HepG2 (cell line): ENCODE measurements around the gene JPH2. TPM values are rescaled to one million over a fixed set of nuclear protein-coding genes. Genes with fewer than 3 reads are reported as not detected.

Experiments used
- E2F2 ChIP-seq: sonication (generic); formaldehyde crosslinking; IDR thresholded peaks from 2 replicates; pipeline ENCODE4 v1.4.0; 2020; ENCODE audit warnings: missing genetic modification reagents, borderline replicate concordance
- EP300 ChIP-seq, 3 experiments: sonication (generic) in 1 of 3; formaldehyde crosslinking in 1 of 3; IDR thresholded peaks; 2 replicates each; pipeline versions ENCODE4 v1.5.1 to v1.6.1; 2011 to 2020; ENCODE audit warnings: low read depth in 2 of 3, low read length in 2 of 3, borderline replicate concordance in 1 of 3, improper control_type of control experiment in 1 of 3, mild to moderate bottlenecking in 1 of 3, missing genetic modification reagents in 1 of 3, moderate library complexity in 1 of 3
- HNF1A ChIP-seq, 2 experiments: sonication (generic) in 1 of 2; formaldehyde crosslinking in 1 of 2; IDR thresholded peaks; 2 replicates each; pipeline versions ENCODE4 v1.4.0 to v1.6.1; 2016 to 2020; ENCODE audit warnings: borderline replicate concordance in 1 of 2, low read depth in 1 of 2, mild to moderate bottlenecking in 1 of 2, missing genetic modification reagents in 1 of 2
- HOXA7 ChIP-seq: sonication (generic); formaldehyde crosslinking; IDR thresholded peaks from 2 replicates; pipeline ENCODE4 v1.8.1; 2022; ENCODE audit warnings: mild to moderate bottlenecking, missing genetic modification reagents, moderate library complexity
- MED1 ChIP-seq: sonication (generic); formaldehyde crosslinking; IDR thresholded peaks from 2 replicates; pipeline ENCODE4 v1.4.0; 2020; ENCODE audit warnings: missing genetic modification reagents
- NFYC ChIP-seq: IDR thresholded peaks from 2 replicates; pipeline ENCODE4 v1.6.1; 2016; ENCODE audit warnings: missing genetic modification reagents, missing compliant biosample characterization
- PTBP1 ChIP-seq: fragments of 200-400 bp; formaldehyde crosslinking; IDR thresholded peaks from 2 replicates; pipeline ENCODE4 v1.6.1; 2018; ENCODE audit warnings: low read length, low read depth; ENCODE audit not compliant: poor library complexity, severe bottlenecking
- SMAD1 ChIP-seq: sonication (generic); formaldehyde crosslinking; IDR thresholded peaks from 2 replicates; pipeline ENCODE4 v1.4.0; 2020; ENCODE audit warnings: missing genetic modification reagents, low read depth, mild to moderate bottlenecking, borderline replicate concordance
- SP4 ChIP-seq: sonication (generic); formaldehyde crosslinking; IDR thresholded peaks from 2 replicates; pipeline ENCODE4 v1.8.1; 2023; ENCODE audit warnings: mild to moderate bottlenecking, missing genetic modification reagents
- THAP8 ChIP-seq: sonication (generic); formaldehyde crosslinking; IDR thresholded peaks from 2 replicates; pipeline ENCODE4 v1.5.1; 2020; ENCODE audit warnings: missing genetic modification reagents, mild to moderate bottlenecking, borderline replicate concordance
- ZBTB25 ChIP-seq: IDR thresholded peaks from 2 replicates; pipeline ENCODE4 v1.6.1; 2018; ENCODE audit warnings: missing genetic modification reagents
- ZNF251 ChIP-seq: sonication (generic); formaldehyde crosslinking; IDR thresholded peaks from 2 replicates; pipeline ENCODE4 v1.9.0; 2021; ENCODE audit warnings: mild to moderate bottlenecking, missing genetic modification reagents
- ZNF335 ChIP-seq: sonication (generic); formaldehyde crosslinking; IDR thresholded peaks from 2 replicates; pipeline ENCODE4 v1.4.0; 2020; ENCODE audit warnings: missing genetic modification reagents
- ZNF574 ChIP-seq: sonication (generic); formaldehyde crosslinking; IDR thresholded peaks from 2 replicates; pipeline ENCODE4 v1.4.0; 2020; ENCODE audit warnings: missing genetic modification reagents
- ZNF652 ChIP-seq: IDR thresholded peaks from 2 replicates; pipeline ENCODE4 v1.6.1; 2016; ENCODE audit warnings: low read depth, borderline replicate concordance
- ZNF7 ChIP-seq: IDR thresholded peaks from 2 replicates; pipeline ENCODE4 v1.6.1; 2016; ENCODE audit warnings: missing biosample characterization, missing genetic modification reagents
- ZNF879 ChIP-seq: sonication (generic); formaldehyde crosslinking; IDR thresholded peaks from 2 replicates; pipeline ENCODE4 v1.8.1; 2023; ENCODE audit warnings: missing genetic modification reagents
- polyA plus RNA-seq, 8 experiments: library from polyadenylated mRNA; depleted of rRNA in 3 of 8; stranded (reverse) in 7 of 8; unstranded in 1 of 8; fragments of >200 nt; fragmentation: Illumina TruSeq in 4 of 8; extraction: Trizol in 4 of 8; gene quantifications; 2 replicates each; pipeline versions ENCODE4 v1.2.1 to v1.2.3, GENCODE V29; 2011 to 2016; ENCODE audit warnings: low read depth in 4 of 8, missing spikeins in 1 of 8, mixed read lengths in 1 of 8; ENCODE audit not compliant: insufficient read depth in 1 of 8
- total RNA-seq, 5 experiments: library from RNA; depleted of rRNA; stranded (reverse); fragments of >200 nt; fragmentation: Illumina TruSeq; extraction: Trizol; gene quantifications; 2 replicates each; pipeline ENCODE4 v1.2.3, GENCODE V29; 2016; ENCODE audit warnings: low read depth in 1 of 5

Gene JPH2
- total and polyA plus RNA-seq, 2 of the 13 experiments (the other 11 are each of a cell fraction or from before 2014, with no cell fraction given): 0.42 TPM; not detected in 1

GRCh38 chr20:44215125-44215524 lies 28.1 kb upstream of the JPH2 start (continued):
- TF ChIP-seq ZNF574 (CRISPR knock-in tag): no peak
- no peak for TF ChIP-seq PTBP1
- TF ChIP-seq HOXA7 (CRISPR knock-in tag): no peak
- no peak for TF ChIP-seq ZNF7 (CRISPR knock-in tag)
- no peak for TF ChIP-seq EP300 (IDR thresholded peaks at IDR 0.05; ENCODE audit: low read depth in 2 of 2, low read length in 2 of 2)
- TF ChIP-seq EP300 (CRISPR knock-in tag; IDR thresholded peaks at IDR 0.05; ENCODE audit: borderline replicate concordance): no peak
- no peak for TF ChIP-seq ZNF652 (CRISPR knock-in tag)
- no peak for TF ChIP-seq E2F2 (CRISPR knock-in tag)
- TF ChIP-seq MED1 (CRISPR knock-in tag): no peak; the same call in 1 of the 2 replicates
- TF ChIP-seq SP4 (CRISPR knock-in tag): no peak
- TF ChIP-seq ZBTB25 (CRISPR knock-in tag): no peak
- no peak for TF ChIP-seq ZNF335
- no peak for TF ChIP-seq HNF1A (IDR thresholded peaks at IDR 0.05; ENCODE audit: low read depth)
- no peak for TF ChIP-seq HNF1A (CRISPR knock-in tag; IDR thresholded peaks at IDR 0.05; ENCODE audit: borderline replicate concordance)
- no peak for TF ChIP-seq ZNF879 (CRISPR knock-in tag)
- TF ChIP-seq SMAD1 (CRISPR knock-in tag): no peak
- no peak for TF ChIP-seq NFYC (CRISPR knock-in tag)
- no peak for TF ChIP-seq THAP8
- no peak for TF ChIP-seq ZNF251
